Endothelial cell (in vitro differentiated cells): Measurements from ENCODE around the gene IFIT1B. TPM values are rescaled to one million over a fixed set of nuclear protein-coding genes. Genes with fewer than 3 reads are reported as not detected.
A peak's percentile ranks its signal among the peaks of the same experiment; 100 is the strongest.
"Not testable (repeated sequence)": the region's sequence is repeated elsewhere in the genome, so short reads cannot be mapped to it uniquely, and the experiment has no call there.

Experiments used
- DNase-seq: peaks from one replicate; pipeline ENCODE4 v3.0.0; 2021; ENCODE audit warnings: low spot score
- H3K27ac Mint-ChIP-seq: one replicate; pipeline ENCODE4 v1.8.0; 2021; ENCODE audit warnings: mixed read lengths, inconsistent platforms; ENCODE audit not compliant: unreplicated experiment
- H3K27me3 Mint-ChIP-seq: one replicate; pipeline ENCODE4 v1.8.0; 2021; ENCODE audit warnings: mild to moderate bottlenecking, moderate library complexity, mixed read lengths, inconsistent platforms; ENCODE audit not compliant: unreplicated experiment
- H3K36me3 Mint-ChIP-seq: one replicate; pipeline ENCODE4 v1.8.0; 2021; ENCODE audit warnings: mild to moderate bottlenecking, low read depth, mixed read lengths, inconsistent platforms; ENCODE audit not compliant: unreplicated experiment
- H3K4me1 Mint-ChIP-seq: one replicate; pipeline ENCODE4 v1.8.0; 2021; ENCODE audit warnings: mild to moderate bottlenecking, mixed read lengths, inconsistent platforms; ENCODE audit not compliant: unreplicated experiment
- H3K4me3 Mint-ChIP-seq: one replicate; pipeline ENCODE4 v1.8.0; 2021; ENCODE audit warnings: mild to moderate bottlenecking, mixed read lengths, inconsistent platforms; ENCODE audit not compliant: unreplicated experiment
- H3K9me3 Mint-ChIP-seq: one replicate; pipeline ENCODE4 v1.8.0; 2021; ENCODE audit warnings: mixed read lengths, inconsistent platforms; ENCODE audit not compliant: unreplicated experiment
- CTCF ChIP-seq: fragments of 200-600 bp; sonication (generic); IDR thresholded peaks from one replicate; pipeline ENCODE4 v1.5.0; 2021; ENCODE audit warnings: antibody characterized with exemption; ENCODE audit not compliant: unreplicated experiment
- total RNA-seq: library from RNA; stranded (reverse); fragmentation: NEBNext Ultra II Directional; extraction: Animal tissue kit (Norgen Biotek cat#: 25700); gene quantifications from one replicate; pipeline ENCODE4 v1.2.1, GENCODE V29; 2021; ENCODE audit not compliant: unreplicated experiment

Gene IFIT1B
- total RNA-seq, 1 donor from 2014 or later, result not detected

GRCh38 chr10:89404104-89405047, 26.5 kb downstream of the IFIT1B start:
- no peaks in the 10 kb centered on the region for H3K9me3 Mint-ChIP-seq
- H3K4me3 Mint-ChIP-seq, result peak overlapping the region; percentile 3
- no peaks in the 10 kb centered on the region for H3K4me1 Mint-ChIP-seq
- TF ChIP-seq CTCF, result no peak
- DNase-seq, result no peak
- peaks cover 14% of the 10 kb centered on the region for H3K36me3 Mint-ChIP-seq
- H3K27me3 Mint-ChIP-seq, result peaks cover 2% of the 10 kb centered on the region
- no peak overlapping the region for H3K27ac Mint-ChIP-seq

DNA sequence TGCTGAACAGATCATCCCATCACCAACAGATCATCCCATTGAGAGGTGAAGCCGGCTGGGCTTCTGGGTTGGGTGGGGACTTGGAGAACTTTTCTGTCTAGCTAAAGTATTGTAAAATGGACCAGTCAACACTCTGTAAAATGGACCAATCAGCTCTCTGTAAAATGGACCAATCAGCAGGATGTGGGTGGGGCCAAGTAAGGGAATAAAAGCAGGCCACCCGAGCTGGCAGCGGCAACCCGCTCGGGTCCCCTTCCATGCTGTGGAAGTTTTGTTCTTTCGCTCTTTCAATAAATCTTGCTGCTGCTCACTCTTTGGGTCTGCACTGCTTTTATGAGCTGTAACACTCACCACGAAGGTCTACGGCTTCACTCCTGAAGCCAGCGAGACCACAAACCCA, 28.3 kb downstream of the IFIT1B start:
- not testable (repeated sequence) for H3K4me1 Mint-ChIP-seq, H3K27me3 Mint-ChIP-seq, H3K27ac Mint-ChIP-seq, H3K9me3 Mint-ChIP-seq, DNase-seq
- Mint-ChIP-seq H3K4me3 (peak overlapping the region; percentile 78), H3K36me3 (peaks cover 14% of the 10 kb centered on the region)

- H3K36me3 Mint-ChIP-seq, result peaks cover 14% of the 10 kb centered on the region
- not testable (repeated sequence) for H3K9me3 Mint-ChIP-seq, H3K27me3 Mint-ChIP-seq, H3K27ac Mint-ChIP-seq, H3K4me3 Mint-ChIP-seq, DNase-seq, H3K4me1 Mint-ChIP-seq
Observed at GRCh38 chr10:89407792-89408191, 29.9 kb downstream of the IFIT1B start.

GRCh38 chr10:89409282-89409681, 31.4 kb downstream of the IFIT1B start:
- H3K36me3 Mint-ChIP-seq, result peaks cover 14% of the 10 kb centered on the region
- not testable (repeated sequence) for H3K4me3 Mint-ChIP-seq, H3K27me3 Mint-ChIP-seq, H3K9me3 Mint-ChIP-seq, DNase-seq, H3K27ac Mint-ChIP-seq, H3K4me1 Mint-ChIP-seq

DNA sequence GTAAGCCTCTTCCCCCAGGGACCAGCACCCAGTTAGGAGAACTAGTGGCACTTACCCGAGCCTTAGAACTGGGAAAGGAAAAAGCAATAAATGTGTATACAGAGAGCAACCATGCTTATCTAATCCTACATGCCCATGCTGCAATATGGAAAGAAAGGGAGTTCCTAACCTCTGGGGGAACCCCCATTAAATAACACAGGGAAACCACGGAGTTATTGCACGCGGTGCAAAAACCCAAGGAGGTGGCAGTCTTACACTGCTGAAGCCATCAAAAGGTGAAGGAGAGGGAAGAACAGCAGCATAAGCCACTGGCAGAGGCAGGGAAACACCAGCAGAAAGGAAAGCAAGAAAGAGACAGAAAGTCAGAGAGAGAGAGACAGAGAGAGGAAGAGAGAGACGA, 32.7 kb downstream of the IFIT1B start:
- H3K4me1 Mint-ChIP-seq, H3K27ac Mint-ChIP-seq, H3K4me3 Mint-ChIP-seq, H3K27me3 Mint-ChIP-seq, DNase-seq, H3K9me3 Mint-ChIP-seq: not testable (repeated sequence)
- H3K36me3 Mint-ChIP-seq, result peaks cover 19% of the 10 kb centered on the region

- not testable (repeated sequence) for H3K9me3 Mint-ChIP-seq, DNase-seq, H3K4me1 Mint-ChIP-seq, H3K27ac Mint-ChIP-seq, H3K4me3 Mint-ChIP-seq
- peaks cover 11% of the 10 kb centered on the region for H3K27me3 Mint-ChIP-seq
- H3K36me3 Mint-ChIP-seq, result peaks cover 19% of the 10 kb centered on the region
Observed at GRCh38 chr10:89411135-89411534, 33.3 kb downstream of the IFIT1B start.

DNA sequence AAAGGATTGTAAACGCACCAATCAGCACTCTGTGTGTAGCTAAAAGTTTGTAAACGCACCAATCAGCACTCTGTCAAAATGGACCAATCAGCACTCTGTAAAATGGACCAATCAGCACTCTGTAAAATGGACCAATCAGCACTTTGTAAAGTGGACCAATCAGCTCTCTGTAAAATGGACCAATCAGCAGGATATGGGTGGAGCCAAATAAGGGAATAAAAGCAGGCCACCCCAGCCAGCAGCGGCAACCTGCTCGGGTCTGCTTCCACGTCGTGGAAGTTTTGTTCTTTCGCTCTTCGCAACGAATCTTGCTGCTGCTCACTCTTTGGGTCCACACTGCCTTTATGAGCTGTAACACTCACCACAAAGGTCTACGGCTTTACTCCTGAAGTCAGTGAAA, 34.4 kb downstream of the IFIT1B start:
- DNase-seq, H3K4me3 Mint-ChIP-seq, H3K9me3 Mint-ChIP-seq, H3K4me1 Mint-ChIP-seq, H3K27ac Mint-ChIP-seq: not testable (repeated sequence)
- Mint-ChIP-seq H3K27me3 (peaks cover 11% of the 10 kb centered on the region), H3K36me3 (peaks cover 11% of the 10 kb centered on the region)

DNA sequence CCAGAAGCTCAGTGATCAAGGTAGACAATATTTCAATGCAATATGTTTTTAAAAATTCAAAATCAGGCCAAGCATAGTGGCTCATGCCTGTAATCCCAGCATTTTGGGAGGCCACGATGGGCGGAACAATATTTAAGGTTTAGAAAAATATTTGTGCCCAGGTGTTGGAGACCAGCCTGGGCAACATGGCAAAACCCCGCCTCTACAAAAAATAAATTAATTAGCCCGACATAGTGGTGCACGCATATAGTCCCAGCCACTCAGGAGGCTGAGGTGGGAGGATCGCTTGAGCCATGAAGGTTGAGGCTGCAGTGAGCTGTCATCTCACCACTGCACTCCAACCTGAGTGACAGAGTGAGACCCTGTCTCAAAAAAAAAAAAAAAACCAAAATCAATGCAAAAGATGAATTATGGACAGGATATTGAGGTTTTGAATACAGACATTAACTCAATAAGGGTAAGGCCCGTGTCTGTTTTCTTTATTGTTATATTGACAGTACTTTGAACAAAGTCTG, 35.6 kb downstream of the IFIT1B start:
- TF ChIP-seq CTCF, result no peak
- Mint-ChIP-seq H3K27me3 (peaks cover 11% of the 10 kb centered on the region), H3K27ac (no peak overlapping the region), H3K4me3 (peak overlapping the region; percentile 97), H3K4me1 (peaks cover 8% of the 10 kb centered on the region), H3K36me3 (peaks cover 5% of the 10 kb centered on the region), H3K9me3 (no peaks in the 10 kb centered on the region)
- no peak for DNase-seq
